ENCODE results near the gene EXOC2.
"Not testable (repeated sequence)": the region's sequence is repeated elsewhere in the genome, so short reads cannot be mapped to it uniquely, and the experiment has no call there.

The EXOC2 gene

DNA sequence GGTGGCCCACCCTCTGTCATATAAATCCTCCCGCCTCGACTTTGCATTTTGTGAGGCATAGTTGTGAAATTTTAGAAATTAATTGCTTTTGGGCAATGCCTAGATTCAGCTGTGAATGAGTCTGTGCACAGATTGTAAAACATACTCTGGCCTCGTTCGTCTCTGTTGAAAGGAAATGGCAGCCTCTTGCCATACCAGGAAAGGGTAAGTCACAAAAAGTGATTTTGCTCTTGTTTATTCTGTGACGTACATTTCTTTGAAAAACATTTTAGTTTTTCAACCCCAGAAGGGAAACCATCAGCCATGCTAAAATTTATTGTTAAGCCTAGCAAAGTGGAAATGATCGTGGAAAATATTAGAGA lies 15.3 kb upstream of the EXOC2 start:
- DNase-seq, result no peak

DNA sequence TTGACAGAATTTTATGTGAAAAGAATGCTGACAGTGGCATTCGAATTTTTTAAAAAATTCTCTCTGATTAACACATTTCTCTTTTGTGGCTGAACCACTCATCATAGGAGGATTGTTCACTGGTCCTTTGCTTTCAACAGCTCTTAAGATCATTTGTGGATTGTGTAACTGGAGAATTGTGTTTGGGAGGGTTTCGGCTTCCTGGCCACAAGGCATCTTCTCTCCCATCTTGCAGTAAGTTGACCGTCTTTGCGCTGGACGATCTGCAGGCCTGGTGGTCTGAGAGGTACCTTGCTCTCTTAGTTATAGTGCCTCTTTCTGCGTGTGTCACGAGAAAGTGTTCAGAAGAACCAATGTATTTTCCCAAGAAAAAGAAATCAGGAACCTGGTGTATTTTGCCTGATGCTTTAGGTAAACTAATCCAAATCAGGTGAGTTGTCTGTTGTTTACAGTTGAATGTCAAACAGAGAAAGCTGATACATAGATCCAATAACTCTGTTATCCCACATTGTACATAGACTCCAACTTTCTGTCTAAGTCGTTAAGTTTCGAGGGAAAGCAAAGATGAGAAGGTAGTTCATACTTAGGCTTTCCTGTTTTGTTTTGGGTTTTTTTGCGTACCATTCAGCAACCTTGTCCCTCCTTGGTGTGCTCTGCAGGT lies 14.8 kb upstream of the EXOC2 start:
- no peak for DNase-seq

DNA sequence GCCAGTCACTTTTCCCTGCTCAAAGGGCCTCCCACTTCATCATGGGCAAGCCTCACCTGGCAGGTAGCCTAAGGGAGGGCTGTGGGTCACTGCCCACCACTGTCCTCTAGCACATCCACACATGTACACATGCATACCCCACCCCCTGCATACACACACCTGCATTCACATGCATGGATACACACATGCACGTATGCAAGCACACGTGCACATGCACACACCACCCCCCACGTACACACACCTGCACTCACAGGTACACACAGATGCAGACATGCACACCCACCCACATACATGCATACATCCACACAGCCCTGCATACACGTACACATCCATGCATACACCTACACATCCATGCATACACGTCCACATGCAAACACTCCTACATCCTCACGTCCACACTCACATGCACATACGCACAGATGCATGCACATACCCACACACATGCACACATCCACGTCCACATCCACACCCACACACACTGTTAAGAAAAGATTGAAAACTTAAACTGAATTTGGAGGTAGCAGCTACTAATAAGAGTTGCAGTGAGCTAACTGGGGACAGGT lies 14.0 kb upstream of the EXOC2 start:
- no peak for DNase-seq

DNA sequence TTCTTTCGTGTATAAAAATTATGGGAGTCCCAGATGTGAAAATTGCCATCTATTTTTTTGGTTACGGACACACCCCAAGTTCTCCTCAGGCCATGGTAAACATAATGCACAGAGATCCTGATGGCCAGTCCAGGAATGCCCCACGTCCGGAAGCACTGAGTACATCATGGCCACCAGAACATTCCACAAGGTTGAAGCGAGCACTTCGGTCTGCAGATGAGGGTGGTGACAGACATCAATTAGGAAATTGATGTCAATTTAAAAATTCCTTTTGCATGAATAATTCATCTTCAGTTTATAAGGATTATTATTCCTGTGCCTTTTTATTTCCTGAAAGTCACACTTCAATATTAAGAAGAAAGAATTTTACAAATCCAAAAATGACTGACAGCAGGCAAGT lies 13.2 kb upstream of the EXOC2 start:
- DNase-seq, result no peak

DNA sequence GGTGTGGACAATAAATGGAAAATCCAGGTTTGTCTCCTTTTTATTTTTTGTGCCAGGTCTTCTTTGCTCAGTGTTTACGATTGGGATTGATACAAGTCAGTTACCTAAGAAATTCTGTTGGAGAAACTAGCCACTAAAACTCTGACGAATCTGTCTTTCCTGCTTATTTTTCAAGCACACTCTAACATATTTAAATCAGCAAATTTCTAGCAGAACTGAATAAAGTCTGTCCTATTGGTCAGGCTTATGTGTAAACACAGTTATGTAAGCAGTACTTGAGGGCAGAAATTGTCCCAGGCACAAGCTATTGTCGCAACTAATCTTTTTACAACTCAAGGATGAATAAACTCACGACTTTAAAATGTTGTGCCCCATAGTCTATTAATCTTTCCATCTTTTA lies 12.1 kb upstream of the EXOC2 start:
- no peak for DNase-seq

DNA sequence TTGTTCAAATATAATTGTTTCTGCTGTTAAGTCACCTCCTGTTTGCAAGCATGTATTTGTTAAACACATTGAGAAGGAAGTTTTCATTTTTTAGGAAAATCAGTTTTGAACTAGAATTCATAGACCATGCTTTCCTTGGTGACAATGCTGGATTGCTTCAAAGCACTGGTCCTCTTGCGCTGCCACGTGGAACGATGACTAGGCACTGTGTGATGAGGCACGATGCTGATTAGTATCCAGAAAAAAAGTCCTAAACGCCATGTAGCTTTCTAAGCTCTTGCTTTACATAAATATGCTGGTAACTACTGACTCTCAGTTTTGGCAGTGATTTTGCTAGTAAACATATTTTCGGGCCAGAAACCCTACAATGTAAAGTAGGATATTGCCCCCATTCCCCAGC lies 11.1 kb upstream of the EXOC2 start:
- DNase-seq, result no peak

DNA sequence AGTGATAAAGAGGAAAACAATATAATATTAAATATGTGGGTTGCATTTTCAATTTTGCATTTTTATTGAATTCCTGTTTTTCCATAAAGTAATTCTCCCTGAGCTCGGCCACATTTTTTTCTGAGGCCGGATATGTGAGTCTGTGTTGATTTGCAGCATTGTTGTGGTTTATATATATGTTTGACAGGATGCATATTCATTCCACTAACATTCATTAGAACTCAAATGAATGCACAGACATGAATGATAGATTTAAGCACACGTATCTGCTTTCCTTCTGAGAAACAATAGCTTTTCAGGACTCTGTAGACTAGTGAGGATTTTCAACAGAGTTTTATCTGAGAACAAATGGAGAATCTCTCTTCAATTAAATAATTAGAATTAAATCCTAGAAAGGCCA lies 10.6 kb upstream of the EXOC2 start:
- no peak for DNase-seq

DNA sequence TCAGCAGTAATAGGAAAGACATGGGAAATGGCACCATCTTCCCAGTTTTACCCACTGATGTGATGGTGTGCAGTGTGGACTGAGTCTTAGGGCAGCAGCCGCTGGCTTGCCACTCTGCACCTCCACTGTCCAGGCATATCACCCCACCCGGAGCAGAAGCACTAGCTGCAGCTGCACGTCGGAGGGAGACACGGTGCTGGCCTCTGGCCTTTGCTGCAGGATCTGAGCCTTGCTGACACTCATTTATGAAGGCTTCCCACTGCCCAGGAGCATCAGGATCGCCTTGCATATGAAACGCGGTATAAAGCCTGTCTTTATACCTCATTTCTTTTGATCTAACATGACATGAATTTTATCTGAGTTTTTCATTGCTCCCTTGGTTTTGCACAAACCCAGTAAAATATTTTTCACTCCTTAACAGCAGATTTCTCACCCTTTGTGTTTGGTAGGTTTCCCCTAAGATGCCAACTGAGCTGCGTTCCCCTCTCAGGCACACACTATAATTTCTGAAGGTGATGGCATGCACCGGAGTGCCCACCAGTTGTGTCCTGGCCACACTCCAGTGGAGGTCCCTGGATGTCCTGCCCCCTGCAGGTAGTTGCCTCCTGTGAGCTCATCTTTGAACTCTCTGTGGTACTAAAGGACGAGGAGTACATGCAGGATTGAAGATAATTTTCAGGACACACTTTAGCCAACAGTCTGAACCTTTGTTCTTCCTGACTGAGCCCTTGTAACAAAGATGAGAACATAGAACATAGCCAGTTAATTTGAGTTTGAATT lies 9.0 kb upstream of the EXOC2 start:
- DNase-seq, result no peak

DNA sequence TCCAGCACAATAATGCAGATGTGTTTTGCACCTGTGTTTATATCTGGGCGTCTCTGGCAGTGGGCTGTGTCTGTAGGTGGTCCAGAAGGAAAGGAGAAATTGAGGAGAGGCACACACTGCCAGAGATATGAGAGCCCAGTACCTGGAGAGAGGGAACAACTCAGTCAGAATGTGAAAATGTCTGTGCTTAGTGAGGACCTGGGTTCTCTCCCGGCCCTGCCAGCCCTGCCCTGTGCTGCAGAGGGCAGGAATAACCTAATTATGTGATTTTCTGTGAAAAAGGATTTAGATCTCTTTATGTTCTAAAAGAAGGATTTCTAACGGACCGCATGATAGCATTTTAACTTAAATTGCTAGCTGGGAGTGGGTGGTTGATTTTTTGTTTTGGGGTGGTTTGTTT lies 8.3 kb upstream of the EXOC2 start:
- no peak for DNase-seq

DNA sequence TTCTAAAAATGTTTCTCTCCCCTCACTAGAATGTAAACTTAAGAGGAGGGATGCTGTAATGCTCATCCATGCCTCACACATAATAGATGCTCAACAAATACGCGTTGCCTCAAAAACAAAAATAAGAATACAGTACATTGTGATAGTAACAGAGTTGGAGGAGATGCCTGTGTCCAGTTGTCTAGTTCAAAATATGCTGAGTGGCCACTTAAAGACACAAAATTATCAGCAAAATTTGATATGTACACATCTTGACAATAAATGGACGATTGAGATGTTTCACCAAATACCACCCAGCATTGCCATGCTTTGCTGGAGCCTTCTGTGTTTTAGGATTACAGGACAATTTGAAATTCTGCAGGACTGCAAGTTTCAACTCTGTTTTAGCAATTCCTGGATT lies 7.6 kb upstream of the EXOC2 start:
- DNase-seq, result no peak

DNA sequence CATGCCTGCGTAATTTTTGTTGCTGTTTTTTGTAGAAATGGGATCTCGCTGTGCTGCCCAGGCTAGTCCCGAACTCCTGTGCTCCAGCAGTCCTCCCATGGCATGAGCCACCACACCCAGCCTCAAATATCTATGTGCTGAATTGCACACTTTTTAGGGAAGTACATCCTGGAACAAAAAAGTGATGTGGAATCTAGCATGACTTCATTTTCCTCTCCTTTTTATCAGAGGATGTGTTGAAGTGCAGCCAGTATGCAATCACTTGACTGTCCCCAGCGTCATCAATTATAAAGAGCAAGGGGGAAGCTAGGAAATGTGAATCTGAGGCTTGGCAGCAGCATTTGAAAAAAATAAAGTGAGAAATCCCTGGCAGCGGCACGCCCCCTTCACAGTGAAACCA lies 6.4 kb upstream of the EXOC2 start:
- no peak for DNase-seq

DNA sequence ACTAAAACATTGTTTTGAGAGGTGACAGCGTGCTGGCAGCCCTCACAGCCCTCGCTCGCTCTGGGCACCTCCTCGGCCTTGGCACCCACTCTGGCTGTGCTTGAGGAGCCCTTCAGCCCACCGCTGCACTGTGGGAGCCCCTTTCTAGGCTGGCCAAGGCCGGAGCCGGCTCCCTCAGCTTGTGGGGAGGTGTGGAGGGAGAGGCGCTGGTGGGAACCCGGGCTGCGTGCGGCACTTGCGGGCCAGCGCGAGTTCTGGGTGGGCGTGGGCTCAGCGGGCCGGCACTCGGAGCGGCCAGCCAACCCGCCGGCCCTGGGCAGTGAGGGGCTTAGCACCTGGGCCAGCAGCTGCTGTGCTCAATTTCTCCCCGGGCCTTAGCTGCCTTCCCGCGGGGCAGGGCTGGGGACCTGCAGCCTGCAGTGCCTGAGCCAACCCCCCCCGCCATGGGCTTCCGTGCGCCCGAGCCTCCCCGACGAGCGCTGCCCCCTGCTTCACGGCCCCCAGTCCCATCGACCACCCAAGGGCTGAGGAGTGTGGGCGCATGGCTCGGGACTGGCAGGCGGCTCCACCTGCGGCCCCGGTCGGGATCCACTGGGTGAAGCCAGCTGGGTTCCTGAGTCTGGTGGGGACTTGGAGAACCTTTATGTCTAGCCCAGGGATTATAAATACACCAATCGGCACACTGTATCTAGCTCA lies 1.6 kb upstream of the EXOC2 start:
- DNase-seq, result not testable (repeated sequence)

DNA sequence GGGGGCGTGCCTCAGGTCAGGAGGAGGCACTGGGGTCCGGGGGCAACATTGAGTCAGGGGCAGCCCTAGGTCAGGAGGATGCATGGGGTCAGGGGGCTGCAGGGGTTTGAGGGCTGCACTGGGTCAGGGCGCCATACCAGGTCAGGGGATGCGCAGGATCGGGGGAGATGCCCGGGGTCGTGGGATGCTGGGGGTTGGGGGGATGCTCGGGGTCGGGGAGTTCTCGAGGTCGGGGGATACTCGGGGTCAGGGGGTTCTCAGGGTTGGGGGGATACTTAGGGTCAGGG lies 727 bp upstream of the EXOC2 start:
- no peak for DNase-seq

DNA sequence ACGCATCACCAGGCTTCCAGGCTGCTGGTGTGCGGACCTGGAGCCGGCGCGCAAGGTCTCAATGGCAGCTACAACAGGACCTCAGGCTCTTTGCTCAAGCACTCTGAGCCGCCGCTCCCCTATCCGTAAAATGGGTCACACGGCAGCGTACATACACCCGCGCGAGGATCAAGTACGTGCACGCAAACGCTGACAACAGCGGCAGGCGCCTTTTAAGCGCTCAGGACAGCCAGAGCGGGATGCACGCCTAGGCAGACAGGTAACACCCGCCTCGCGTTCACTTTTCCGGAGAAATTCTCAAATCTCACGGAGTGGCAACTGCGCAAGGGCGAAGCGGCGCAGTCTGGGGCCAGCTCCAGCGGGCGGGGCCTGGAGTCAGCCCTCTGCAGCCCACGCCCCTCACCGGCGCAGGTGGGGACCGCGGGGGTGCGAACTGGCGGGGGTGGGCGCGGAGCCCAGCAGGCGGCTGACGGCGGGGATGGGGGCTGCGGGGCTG lies 535 bp downstream of the EXOC2 start:
- DNase-seq, result peak; percentile 33 to 49 (median 46)

DNA sequence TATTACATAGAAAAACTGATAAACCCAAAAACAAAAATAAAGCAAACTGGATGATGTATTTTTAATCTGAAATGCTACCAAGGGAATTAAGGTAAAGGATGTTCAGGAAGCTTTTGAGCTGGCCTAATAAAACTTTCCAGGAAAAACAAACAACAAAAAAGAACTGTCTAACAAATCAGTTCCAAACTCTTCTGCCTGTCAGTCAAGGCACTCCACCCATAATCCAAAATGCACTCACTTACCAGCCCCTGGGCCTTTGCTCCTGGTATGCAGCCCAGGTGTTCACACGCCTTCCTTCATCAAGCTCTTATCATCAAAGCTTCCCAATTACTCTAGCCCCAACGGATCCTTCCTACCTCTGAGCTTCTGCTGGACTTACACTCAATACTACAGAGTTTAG lies 3.7 kb downstream of the EXOC2 start:
- no peak for DNase-seq

DNA sequence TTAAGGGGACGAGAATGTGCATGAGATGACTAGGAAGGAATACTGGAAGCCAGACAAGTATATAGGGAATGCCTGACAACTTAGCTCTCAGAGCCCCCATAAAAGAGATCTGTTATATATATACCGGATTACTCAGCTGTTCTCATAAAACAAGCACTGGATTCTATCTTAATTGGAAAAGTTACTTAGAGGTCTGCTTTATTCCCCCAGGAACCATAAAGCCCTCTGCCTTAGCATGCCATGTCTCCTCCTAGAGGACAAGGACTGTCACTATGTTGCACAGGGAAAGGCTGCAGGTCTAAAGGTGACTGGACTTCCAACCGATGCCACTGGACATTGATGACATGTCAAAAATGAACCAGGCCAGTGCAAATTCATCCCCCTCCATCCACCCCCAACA lies 6.4 kb downstream of the EXOC2 start:
- DNase-seq, result no peak

DNA sequence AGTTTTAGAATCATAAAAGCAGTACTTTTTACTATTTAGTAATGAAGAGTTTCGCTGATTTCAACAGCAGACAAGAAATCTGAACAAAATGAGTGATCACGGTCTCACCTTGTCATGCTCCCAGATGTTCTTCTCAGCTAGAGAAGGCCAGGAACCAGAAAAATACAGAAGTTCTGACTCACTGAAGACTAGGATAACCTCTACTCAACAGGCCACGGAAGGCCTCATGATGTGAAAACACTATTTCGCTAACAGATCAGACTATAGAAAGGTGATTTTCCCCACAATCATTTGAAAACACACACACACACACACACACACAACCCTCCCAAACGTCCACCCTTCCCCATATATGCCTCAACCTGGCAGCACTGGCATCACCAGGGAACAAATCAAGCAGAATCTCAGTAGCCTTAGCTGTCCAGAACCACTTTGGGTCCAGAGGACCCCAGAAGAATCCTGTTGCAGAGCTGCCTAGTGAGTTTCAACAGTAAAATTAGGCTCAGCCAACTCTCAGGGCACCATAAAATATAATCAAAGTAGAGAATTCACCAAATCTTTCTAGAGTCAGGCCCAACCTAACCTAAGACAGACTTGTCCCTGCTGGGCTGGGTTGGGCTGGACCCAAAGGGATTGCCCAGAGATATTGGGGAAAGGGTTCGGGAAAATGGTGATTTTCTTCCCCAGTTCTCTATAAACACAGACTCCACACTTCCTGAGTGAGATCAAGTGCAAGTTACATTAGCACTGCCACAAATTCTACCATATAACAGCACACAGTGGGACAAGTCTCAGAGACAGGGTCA lies 7.9 kb downstream of the EXOC2 start:
- no peak for DNase-seq

DNA sequence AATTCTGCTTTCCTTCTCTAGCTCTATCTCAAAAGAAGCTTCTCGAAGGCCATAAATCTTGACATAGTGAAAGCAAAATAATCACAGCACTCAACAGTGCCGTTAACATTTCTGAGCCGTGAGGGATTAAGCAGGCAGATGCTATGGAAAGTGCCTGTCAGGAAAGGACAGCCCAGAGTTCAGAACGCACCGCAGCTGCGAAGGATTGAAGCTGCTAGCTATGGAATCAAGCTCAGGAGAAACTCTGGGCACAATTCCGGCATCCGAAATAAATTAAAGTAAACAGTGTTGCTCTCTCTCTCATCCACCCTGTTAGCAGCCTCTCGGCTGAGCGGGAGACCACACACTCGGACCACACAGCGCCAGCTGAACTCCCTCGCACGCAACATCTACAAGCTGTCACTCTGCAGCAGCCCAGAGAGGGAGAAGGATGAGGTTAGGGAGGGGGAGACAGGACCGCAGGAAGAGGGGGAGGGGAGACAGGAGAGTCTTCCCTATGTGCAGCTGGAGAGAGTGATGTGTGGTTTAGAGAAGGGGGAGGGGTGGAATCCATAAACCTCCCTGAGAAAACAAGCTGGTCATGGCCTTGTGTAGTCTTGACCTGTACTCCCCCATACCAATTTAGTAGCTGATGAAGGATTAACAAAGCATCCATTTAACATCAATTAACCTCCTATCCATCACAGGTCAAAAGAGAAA lies 9.0 kb downstream of the EXOC2 start:
- DNase-seq, result no peak

DNA sequence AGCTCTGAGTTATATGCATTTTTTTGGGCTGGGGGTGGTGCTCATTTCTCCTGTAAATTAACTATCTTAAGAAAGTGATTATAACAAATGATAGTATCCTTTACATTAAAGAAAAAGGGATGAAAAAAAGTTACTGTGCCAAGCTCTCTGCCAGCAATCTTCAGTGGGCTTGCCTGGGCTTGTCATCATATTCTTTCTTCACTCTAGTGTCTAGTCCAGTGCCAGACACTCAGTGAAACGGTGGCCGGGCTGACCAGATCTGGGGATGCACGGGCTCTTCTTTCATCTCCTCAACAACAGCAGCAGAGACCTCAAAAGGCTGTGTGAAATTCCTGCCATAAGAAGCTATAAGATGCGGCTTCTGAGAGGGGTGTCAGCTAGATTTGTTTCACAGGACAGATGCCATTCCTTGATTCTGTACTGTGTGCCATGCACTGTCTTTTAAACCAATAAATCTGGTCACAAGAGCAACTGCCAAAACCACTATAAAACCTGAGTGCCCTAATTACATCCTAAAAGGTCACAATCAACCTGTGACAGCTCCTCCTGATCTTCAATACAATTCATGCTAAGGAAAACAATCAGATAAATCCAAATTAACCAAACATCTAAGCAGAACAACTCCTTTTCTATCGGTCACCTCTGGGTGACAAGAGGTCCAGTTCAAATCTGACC lies 12.1 kb downstream of the EXOC2 start:
- no peak for DNase-seq

DNA sequence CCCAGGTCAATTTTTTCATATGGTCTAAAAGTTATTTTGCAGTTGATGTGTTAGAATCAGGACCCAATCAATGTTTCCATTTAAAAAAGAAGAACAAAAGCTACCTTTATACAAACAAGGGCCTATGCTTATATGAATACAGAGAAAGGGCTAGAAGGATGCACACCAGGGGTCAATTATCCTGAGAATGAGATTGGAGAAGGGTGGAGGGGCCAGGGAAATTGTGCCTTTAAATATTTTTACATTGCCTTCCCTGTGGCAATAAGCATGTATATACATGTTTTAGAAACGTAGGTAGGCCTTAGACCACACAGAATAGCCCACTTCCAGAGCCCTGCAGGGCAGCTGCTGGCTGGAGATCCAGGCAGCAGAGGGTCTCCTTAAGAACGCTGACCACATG lies 12.7 kb downstream of the EXOC2 start:
- no peak for DNase-seq

DNA sequence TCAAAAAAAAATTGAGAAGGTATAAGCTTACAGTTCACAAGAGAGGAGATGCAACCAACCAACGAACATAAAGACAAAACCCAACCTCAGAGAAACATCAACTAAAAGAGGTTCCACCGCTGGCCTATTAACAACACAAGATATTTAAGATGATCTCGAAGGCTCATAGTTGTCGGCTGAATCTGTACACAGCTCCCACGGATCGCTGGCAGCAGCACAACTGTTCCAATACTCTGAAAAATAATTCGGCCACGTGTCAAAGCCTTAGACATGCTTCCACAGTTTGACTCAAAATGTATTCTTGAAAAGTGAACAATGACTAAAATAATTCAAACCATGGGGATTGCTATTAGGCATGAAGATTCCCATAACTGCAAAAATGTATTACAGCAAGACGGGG lies 13.7 kb downstream of the EXOC2 start:
- no peak for DNase-seq

DNA sequence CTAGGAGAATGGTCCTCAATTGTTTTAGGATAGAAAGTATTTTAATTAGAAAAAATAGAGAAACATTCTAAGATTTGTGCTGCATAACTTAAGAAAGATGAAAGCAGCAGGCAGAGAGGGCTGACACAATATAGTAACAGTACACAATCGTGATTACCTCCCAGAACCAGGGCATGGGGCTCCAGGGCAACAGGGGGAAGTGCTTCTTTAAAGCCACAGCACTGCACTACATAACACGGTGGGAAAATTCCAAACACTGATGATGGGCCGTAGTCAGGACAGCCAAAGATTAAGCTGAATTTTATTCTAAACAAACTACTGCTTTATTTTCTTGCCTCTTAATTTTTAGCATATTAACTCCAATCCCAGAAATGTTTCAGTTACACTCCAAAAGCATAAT lies 14.4 kb downstream of the EXOC2 start:
- no peak for DNase-seq

Data from activated CD4-positive, CD25-positive, alpha-beta regulatory T cell (primary cell).